Dermis blood vessel endothelial cell (primary cell): ENCODE measurements around the gene AATK. TPM values are rescaled to one million over a fixed set of nuclear protein-coding genes. Genes with fewer than 3 reads are reported as not detected.

Experiments
- DNase-seq: peaks from one replicate; pipeline ENCODE4 v3.0.0; 2010
- total RNA-seq: library from RNA; depleted of rRNA; stranded (reverse); fragments of >200 nt; gene quantifications from 2 replicates; pipeline ENCODE4 v1.2.3, GENCODE V29; 2014

The AATK gene
- total RNA-seq, 1 donor from 2014 or later, result 4.1 TPM

DNA sequence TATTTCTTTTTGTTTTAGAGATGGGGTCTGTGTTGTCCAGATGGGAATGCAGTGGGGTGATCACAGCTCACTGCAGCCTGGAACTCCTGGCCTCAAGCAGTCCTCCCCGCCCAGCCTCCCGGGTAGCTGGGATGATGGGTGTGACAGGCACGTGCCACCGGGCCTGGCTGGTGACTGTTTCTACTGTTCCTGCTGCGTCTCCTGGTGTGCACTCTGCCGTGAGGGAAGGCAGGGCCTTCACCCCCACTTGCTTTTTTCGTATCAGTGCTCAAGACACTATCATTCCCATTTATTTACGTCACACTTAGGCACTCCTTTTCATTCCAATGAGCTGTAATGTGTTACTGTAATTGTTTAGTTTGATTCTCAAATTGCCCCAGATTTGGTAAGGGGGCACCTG lies 26.0 kb downstream of the AATK start:
- DNase-seq, result no peak

- no peak for DNase-seq
Measured at GRCh38 chr17:81139428-81139827, 26.6 kb downstream of the AATK start.

- DNase-seq, result no peak
Measured at GRCh38 chr17:81138500-81138899, 27.5 kb downstream of the AATK start.

GRCh38 chr17:81138083-81138482 lies 27.9 kb downstream of the AATK start:
- no peak for DNase-seq

GRCh38 chr17:81137248-81137647 lies 28.8 kb downstream of the AATK start:
- no peak for DNase-seq

DNA sequence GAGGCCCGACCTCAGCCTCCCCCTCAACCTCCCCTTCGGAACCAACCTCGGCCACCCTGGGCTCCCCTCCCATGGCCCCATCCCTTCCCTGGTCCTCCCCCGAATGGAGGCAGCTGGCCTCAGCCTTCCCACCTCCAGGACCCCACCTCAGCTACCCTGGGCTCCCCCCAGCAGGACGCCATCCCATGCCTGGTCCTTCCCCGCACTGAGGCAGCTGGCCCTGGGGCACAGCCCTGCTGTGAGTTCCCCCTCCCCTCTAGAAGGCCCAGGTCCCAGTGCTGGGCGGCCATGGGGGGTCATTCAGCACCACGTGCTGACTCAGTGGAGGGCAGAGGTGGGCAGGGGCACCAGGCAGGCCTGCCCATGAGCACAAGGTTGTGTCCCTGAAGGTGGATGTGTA lies 29.7 kb downstream of the AATK start:
- DNase-seq, result no peak

DNA sequence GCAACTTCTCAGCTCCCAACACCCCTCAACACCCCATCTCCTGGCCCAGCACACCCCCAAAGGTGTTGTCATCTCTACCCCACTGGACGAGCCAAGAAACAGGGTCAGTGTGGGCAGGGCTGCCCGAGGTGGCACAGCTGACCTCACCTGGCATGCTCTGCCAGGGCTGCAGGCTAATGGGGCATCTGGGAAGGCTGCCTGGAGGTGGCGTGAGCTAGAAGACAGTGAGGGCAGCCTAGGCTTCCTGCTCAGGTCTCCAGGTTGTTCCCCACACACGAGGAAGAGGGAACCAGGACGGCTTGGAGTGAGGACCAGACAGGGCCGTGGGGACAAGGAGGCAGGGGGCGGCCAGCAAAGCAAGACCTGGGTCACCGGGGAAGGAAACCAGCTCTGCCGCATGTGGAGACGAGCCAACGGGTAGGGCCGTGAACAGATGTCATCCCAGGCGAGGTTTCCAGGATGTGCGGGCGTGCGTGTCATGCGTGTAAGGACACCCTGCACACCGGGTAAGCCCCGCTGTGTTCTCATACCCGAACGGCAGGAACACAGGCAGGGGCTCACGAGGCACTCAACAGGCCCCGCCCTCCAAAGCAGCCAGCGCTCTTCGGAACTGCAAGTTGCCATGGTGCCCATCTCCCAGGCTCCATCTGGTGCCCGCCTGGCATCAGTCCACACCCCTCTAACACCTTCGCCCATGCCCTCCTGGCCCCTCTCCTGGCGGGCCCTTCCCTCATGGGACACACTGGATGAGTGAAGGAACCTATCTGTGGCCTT lies 30.3 kb downstream of the AATK start:
- peak; percentile 28 for DNase-seq

GRCh38 chr17:81134064-81134781 lies 31.8 kb downstream of the AATK start:
- DNase-seq, result no peak

DNA sequence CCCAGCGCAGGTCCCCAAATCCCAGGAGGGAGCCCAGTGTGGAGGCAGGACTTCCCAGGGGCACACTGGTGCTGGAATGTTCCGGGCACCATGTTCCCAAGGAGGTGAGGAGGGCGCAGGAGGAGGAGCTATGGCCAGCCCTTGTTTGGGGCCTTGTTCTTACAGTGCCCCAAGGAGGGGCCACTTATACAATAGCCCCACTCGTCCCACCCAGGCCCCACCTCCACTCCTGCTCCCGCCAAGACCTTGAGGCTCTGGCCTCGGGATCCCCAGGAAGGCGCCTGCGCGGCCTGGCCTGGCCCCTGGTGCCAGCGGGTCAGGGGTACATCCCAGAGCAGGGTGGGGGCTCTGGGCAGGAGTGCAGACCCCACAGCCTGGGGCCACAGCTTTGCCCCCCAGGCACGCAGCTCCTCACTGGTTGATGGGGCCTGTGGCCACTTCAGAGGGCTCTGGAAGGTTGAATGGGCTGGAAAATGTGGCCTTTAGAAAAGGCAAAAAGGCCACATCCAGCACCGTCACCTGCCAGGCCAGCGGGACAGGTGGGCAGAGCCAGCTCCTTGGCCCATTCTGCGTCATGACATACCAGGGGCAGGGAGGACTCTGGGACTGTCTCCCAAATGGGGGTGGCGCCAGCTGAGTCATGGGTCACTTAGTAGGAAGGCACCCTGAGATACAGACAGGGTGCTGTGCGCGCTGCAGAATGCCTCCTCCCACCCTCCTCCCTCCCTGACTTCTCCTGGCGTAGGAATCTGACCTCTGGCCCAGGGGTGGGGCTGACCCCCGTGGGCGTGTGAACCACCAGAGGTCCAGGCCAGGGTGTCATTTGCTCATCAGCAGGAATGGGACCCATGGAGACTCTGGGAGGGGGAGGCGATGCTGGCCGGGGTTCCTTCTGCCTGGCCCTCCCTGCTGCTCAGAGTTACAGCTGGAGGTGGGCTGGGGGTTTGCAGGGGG lies 33.0 kb downstream of the AATK start:
- DNase-seq, result no peak

- no peak for DNase-seq
Measured at GRCh38 chr17:81132197-81132540, 33.9 kb downstream of the AATK start.

- no peak for DNase-seq
Measured at GRCh38 chr17:81131486-81132196, 34.4 kb downstream of the AATK start.

DNA sequence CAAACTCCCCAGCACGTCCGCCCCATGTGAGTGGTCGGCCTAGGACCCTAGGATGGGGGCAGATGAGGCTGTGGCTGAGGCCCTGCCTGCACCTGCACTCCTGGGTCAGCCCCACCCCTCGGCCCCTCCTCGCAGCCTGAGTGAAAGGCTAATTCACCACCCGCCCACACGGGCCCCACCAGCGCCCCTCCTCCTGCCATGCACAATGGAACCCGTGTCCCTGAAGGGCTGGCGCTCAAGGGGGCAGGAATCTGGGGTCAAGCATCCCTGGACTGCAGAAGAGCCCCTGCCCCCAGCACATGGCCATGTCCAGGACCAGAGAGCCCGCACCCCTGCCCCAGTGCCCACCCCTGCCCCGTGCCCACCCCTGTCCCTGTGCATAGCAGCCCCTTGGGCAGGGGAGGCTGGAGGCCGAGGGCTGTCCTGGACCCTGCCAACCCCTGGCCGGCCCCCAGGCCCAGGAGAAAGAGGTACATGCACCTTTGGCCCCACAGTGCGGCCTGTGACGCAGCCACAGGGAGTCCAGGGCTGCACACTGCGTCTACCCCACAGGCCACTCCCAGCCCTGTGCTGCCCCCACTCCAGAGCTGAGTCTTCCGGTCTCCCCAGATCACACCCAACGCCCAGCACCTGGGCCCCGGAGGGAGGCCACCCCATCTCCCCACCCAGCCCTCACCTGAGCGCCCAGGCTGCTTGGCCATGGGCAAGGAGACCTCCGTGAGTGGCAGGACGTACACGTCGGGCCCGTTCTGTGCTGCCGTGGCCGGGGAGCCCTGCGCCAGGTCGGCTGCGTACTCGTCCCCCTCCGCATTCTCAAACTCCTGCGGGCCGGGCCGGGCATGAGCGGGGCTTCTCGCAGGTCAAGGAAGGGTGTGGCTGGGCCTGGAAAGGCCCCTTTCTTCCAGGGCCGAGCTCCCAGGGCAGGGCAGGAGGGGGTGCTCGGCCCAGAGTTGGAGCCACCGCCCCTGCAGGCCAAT lies 35.3 kb downstream of the AATK start:
- no peak for DNase-seq

- no peak for DNase-seq
Measured at GRCh38 chr17:81129711-81130367, 36.2 kb downstream of the AATK start.

DNA sequence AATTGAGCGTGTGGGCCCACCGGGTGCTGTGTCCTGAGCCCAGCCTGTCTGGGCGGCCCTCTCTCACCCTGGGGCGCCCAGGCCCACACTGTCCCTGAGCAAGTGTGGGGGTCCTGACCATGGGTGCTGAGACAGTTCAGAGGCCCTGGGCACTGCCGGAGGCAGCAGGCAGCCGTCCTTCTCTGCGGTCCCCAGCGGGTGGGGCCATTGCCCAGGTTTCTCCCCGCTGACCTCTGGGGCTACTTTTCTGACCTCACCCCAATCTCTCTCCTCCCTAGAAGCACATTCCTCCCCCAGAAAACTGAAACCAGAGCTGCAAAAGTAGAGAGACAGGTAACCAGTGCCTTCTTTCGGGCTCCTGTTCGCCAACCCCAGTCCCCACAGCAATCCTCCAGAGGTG lies 36.7 kb downstream of the AATK start:
- no peak for DNase-seq

GRCh38 chr17:81128774-81129173 lies 37.2 kb downstream of the AATK start:
- no peak for DNase-seq

- DNase-seq, result no peak
Measured at GRCh38 chr17:81128338-81128737, 37.7 kb downstream of the AATK start.

GRCh38 chr17:81127526-81128177 lies 38.4 kb downstream of the AATK start:
- no peak for DNase-seq

GRCh38 chr17:81127133-81127455 lies 38.9 kb downstream of the AATK start:
- DNase-seq, result no peak

DNA sequence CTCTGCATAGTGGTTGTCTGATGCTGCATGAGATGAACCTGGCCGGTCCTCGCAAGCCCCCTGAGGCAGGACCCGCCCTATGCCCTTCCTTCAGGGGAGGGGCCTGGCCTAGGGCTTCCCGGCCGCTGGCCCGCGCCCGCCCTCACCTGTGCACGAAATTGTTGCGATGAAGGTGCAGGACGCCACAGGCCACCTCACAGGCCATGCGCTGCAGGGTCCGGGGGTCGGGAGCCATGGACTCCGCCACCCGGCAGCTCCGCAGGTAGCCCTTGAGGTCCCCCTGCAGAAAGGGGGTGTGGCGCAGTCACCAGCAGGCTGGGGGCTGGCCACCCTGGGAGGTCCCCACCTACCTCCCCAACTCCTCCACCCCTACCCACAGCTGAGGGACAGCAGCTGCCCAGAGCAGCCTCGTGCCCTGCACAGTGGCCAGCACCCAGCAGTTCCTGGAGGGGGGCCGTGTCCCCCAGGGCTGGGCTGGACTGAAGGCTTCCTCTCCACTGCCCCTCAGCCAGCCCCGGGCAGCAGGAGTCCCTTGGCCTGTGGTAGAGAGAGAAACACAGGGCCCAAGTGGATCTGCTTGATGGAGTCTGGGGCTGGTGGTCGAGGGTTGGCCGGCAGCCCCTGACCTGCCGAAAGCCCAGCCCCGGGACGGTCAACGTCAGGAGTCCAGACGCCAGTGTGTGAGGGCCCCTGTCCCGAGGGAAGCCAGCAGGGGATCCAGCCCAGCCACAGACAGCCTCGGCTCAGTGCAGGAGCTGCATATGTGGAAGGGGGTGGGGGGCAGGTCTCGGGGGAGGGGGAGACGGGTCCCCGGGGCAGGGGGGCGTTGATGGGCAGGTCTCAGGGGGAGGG lies 39.5 kb downstream of the AATK start:
- DNase-seq, result no peak
